Natural killer cell treated with Interleukin-12 subunit alpha and Interleukin-12 subunit beta and Interleukin-15 and Interleukin-18, amount 100 ng/mL, for 72 hours (primary cell): ENCODE results near the gene SIRT5. TPM values are rescaled to one million over a fixed set of nuclear protein-coding genes. Genes with fewer than 3 reads are reported as not detected.

Experiments used
- ATAC-seq, 2 donors: fragments of 150-1000 bp; cut with Tn5 transposase in 1 of 2; sonication (Bioruptor Pico), chemical (Tn5 transposase) in 1 of 2; 2 replicates each; pipeline ENCODE4 v1.10.0; 2021
- DNase-seq: peaks from one replicate; pipeline ENCODE4 v3.0.0; 2022; ENCODE audit warnings: low spot score
- H3K27ac Mint-ChIP-seq, 2 donors: 1 replicate in 1 of 2; 2 replicates in 1 of 2; pipeline ENCODE4 v1.8.0; 2022; ENCODE audit warnings: mixed read lengths in 2 of 2, mild to moderate bottlenecking in 1 of 2, moderate library complexity in 1 of 2
- H3K27me3 Mint-ChIP-seq, 2 donors: 1 replicate in 1 of 2; 2 replicates in 1 of 2; pipeline ENCODE4 v1.8.0; 2022; ENCODE audit warnings: mixed read lengths in 2 of 2
- H3K36me3 Mint-ChIP-seq: one replicate; pipeline ENCODE4 v1.8.0; 2022; ENCODE audit warnings: mixed read lengths
- H3K4me1 Mint-ChIP-seq, 2 donors: 1 replicate in 1 of 2; 2 replicates in 1 of 2; pipeline ENCODE4 v1.8.0; 2022; ENCODE audit warnings: low read depth in 2 of 2, mixed read lengths in 2 of 2, mild to moderate bottlenecking in 1 of 2
- H3K4me3 Mint-ChIP-seq: one replicate; pipeline ENCODE4 v1.8.0; 2022; ENCODE audit warnings: mixed read lengths
- H3K9me3 Mint-ChIP-seq: 2 replicates; pipeline ENCODE4 v1.8.0; 2022; ENCODE audit warnings: mixed read lengths
- total RNA-seq, 2 donors: library from RNA; stranded (reverse); gene quantifications; one replicate each; pipeline ENCODE4 v1.2.3, GENCODE V29; 2022

The SIRT5 gene
- total RNA-seq, 2 donors from 2014 or later = 4.7 to 6.9 TPM

- Mint-ChIP-seq H3K4me3 (no peak overlapping the region), H3K4me1 (no peaks in the 10 kb centered on the region), H3K27ac (no peak overlapping the region), H3K36me3 (no peaks in the 10 kb centered on the region), H3K27me3 (no peaks in the 10 kb centered on the region), H3K9me3 (no peaks in the 10 kb centered on the region)
- DNase-seq (no peak), ATAC-seq (no peak)
Measured at GRCh38 chr6:13538600-13538999, 35.8 kb upstream of the SIRT5 start.

- Mint-ChIP-seq H3K4me1 (no peaks in the 10 kb centered on the region), H3K27me3 (no peaks in the 10 kb centered on the region), H3K9me3 (no peaks in the 10 kb centered on the region), H3K36me3 (no peaks in the 10 kb centered on the region), H3K4me3 (no peak overlapping the region), H3K27ac (no peak overlapping the region)
- DNase-seq = no peak
- no peak for ATAC-seq
Measured at GRCh38 chr6:13539572-13539971, 34.8 kb upstream of the SIRT5 start.

- ATAC-seq (no peak), DNase-seq (no peak)
- H3K9me3 Mint-ChIP-seq = no peaks in the 10 kb centered on the region
- H3K27ac Mint-ChIP-seq = no peak overlapping the region
- no peaks in the 10 kb centered on the region for H3K36me3 Mint-ChIP-seq
- no peaks in the 10 kb centered on the region for H3K4me1 Mint-ChIP-seq
- no peaks in the 10 kb centered on the region for H3K27me3 Mint-ChIP-seq
- H3K4me3 Mint-ChIP-seq = no peak overlapping the region
Measured at GRCh38 chr6:13541496-13541895, 32.9 kb upstream of the SIRT5 start.

- DNase-seq (no peak), ATAC-seq (no peak)
- H3K27me3 Mint-ChIP-seq = no peaks in the 10 kb centered on the region
- H3K4me1 Mint-ChIP-seq = no peaks in the 10 kb centered on the region
- H3K36me3 Mint-ChIP-seq = no peaks in the 10 kb centered on the region
- H3K4me3 Mint-ChIP-seq = no peak overlapping the region
- H3K27ac Mint-ChIP-seq = no peak overlapping the region
- no peaks in the 10 kb centered on the region for H3K9me3 Mint-ChIP-seq
Measured at GRCh38 chr6:13544454-13545186, 29.8 kb upstream of the SIRT5 start.

GRCh38 chr6:13545885-13546284 lies 28.5 kb upstream of the SIRT5 start:
- Mint-ChIP-seq H3K27ac (no peak overlapping the region), H3K27me3 (no peaks in the 10 kb centered on the region), H3K36me3 (no peaks in the 10 kb centered on the region), H3K9me3 (no peaks in the 10 kb centered on the region), H3K4me3 (no peak overlapping the region), H3K4me1 (no peaks in the 10 kb centered on the region)
- ATAC-seq = no peak
- DNase-seq = no peak

- DNase-seq = no peak
- H3K27ac Mint-ChIP-seq = no peak overlapping the region
Measured at GRCh38 chr6:13548500-13549210, 25.7 kb upstream of the SIRT5 start.

GRCh38 chr6:13550656-13551055 lies 23.7 kb upstream of the SIRT5 start:
- no peaks in the 10 kb centered on the region for H3K36me3 Mint-ChIP-seq
- no peak overlapping the region for H3K27ac Mint-ChIP-seq
- H3K4me3 Mint-ChIP-seq = no peak overlapping the region
- H3K27me3 Mint-ChIP-seq = peaks cover 2 to 7% of the 10 kb centered on the region in 2 donors
- H3K9me3 Mint-ChIP-seq = no peaks in the 10 kb centered on the region
- no peak for ATAC-seq
- no peaks in the 10 kb centered on the region for H3K4me1 Mint-ChIP-seq
- no peak for DNase-seq

More at GRCh38 chr6:13548500-13549210, 25.7 kb upstream of the SIRT5 start:
- no peak for ATAC-seq
- Mint-ChIP-seq H3K27me3 (peaks cover 0 to 2% of the 10 kb centered on the region in 2 donors), H3K9me3 (no peaks in the 10 kb centered on the region), H3K4me1 (no peaks in the 10 kb centered on the region), H3K36me3 (no peaks in the 10 kb centered on the region), H3K4me3 (no peak overlapping the region)

GRCh38 chr6:13553646-13554045 lies 20.8 kb upstream of the SIRT5 start:
- peaks cover 2 to 7% of the 10 kb centered on the region in 2 donors for H3K27me3 Mint-ChIP-seq
- no peak overlapping the region for H3K27ac Mint-ChIP-seq
- DNase-seq = no peak
- H3K4me3 Mint-ChIP-seq = no peak overlapping the region
- H3K9me3 Mint-ChIP-seq = no peaks in the 10 kb centered on the region
- ATAC-seq = no peak
- no peaks in the 10 kb centered on the region for H3K36me3 Mint-ChIP-seq
- no peaks in the 10 kb centered on the region for H3K4me1 Mint-ChIP-seq

GRCh38 chr6:13554929-13555333 lies 19.5 kb upstream of the SIRT5 start:
- no peak overlapping the region for H3K4me3 Mint-ChIP-seq
- no peaks in the 10 kb centered on the region for H3K9me3 Mint-ChIP-seq
- ATAC-seq (no peak), DNase-seq (no peak)
- H3K27me3 Mint-ChIP-seq = peaks cover 2 to 7% of the 10 kb centered on the region in 2 donors
- no peak overlapping the region for H3K27ac Mint-ChIP-seq
- no peaks in the 10 kb centered on the region for H3K4me1 Mint-ChIP-seq
- no peaks in the 10 kb centered on the region for H3K36me3 Mint-ChIP-seq

- no peaks in the 10 kb centered on the region for H3K9me3 Mint-ChIP-seq
- H3K4me3 Mint-ChIP-seq = no peak overlapping the region
- no peaks in the 10 kb centered on the region for H3K4me1 Mint-ChIP-seq
- peaks cover 5 to 12% of the 10 kb centered on the region in 2 donors for H3K27me3 Mint-ChIP-seq
- no peaks in the 10 kb centered on the region for H3K36me3 Mint-ChIP-seq
- DNase-seq (no peak), ATAC-seq (no peak)
- H3K27ac Mint-ChIP-seq = no peak overlapping the region
Measured at GRCh38 chr6:13557841-13558240, 16.6 kb upstream of the SIRT5 start.

GRCh38 chr6:13558718-13559117 lies 15.7 kb upstream of the SIRT5 start:
- no peak overlapping the region for H3K4me3 Mint-ChIP-seq
- DNase-seq = no peak
- peaks cover 5 to 12% of the 10 kb centered on the region in 2 donors for H3K27me3 Mint-ChIP-seq
- no peaks in the 10 kb centered on the region for H3K9me3 Mint-ChIP-seq
- no peaks in the 10 kb centered on the region for H3K36me3 Mint-ChIP-seq
- H3K27ac Mint-ChIP-seq = no peak overlapping the region
- no peak for ATAC-seq
- no peaks in the 10 kb centered on the region for H3K4me1 Mint-ChIP-seq

- no peak for DNase-seq
- H3K4me3 Mint-ChIP-seq = no peak overlapping the region
- H3K4me1 Mint-ChIP-seq = no peaks in the 10 kb centered on the region
- H3K36me3 Mint-ChIP-seq = no peaks in the 10 kb centered on the region
- no peak overlapping the region for H3K27ac Mint-ChIP-seq
- no peak for ATAC-seq
- H3K9me3 Mint-ChIP-seq = no peaks in the 10 kb centered on the region
- peaks cover 5 to 12% of the 10 kb centered on the region in 2 donors for H3K27me3 Mint-ChIP-seq
Measured at GRCh38 chr6:13559251-13559650, 15.2 kb upstream of the SIRT5 start.

GRCh38 chr6:13559968-13560650 lies 14.3 kb upstream of the SIRT5 start:
- ATAC-seq (no peak), DNase-seq (no peak)
- no peak overlapping the region for H3K27ac Mint-ChIP-seq
- H3K9me3 Mint-ChIP-seq = no peaks in the 10 kb centered on the region
- no peaks in the 10 kb centered on the region for H3K36me3 Mint-ChIP-seq
- no peaks in the 10 kb centered on the region for H3K4me1 Mint-ChIP-seq
- H3K27me3 Mint-ChIP-seq = peaks cover 5 to 8% of the 10 kb centered on the region in 2 donors
- H3K4me3 Mint-ChIP-seq = no peak overlapping the region

- no peaks in the 10 kb centered on the region for H3K4me1 Mint-ChIP-seq
- peaks cover 5% of the 10 kb centered on the region in 2 donors for H3K27me3 Mint-ChIP-seq
- no peak overlapping the region for H3K4me3 Mint-ChIP-seq
Measured at GRCh38 chr6:13560651-13561044, 13.8 kb upstream of the SIRT5 start.

More at GRCh38 chr6:13560651-13561044, 13.8 kb upstream of the SIRT5 start:
- H3K36me3 Mint-ChIP-seq = no peaks in the 10 kb centered on the region
- H3K27ac Mint-ChIP-seq = no peak overlapping the region
- DNase-seq (no peak), ATAC-seq (no peak)
- no peaks in the 10 kb centered on the region for H3K9me3 Mint-ChIP-seq
